Hepatocyte (in vitro differentiated cells): ENCODE measurements around the gene SCYGR4. TPM values are rescaled to one million over a fixed set of nuclear protein-coding genes. Genes with fewer than 3 reads are reported as not detected.

Experiments
- DNase-seq: peaks from one replicate; pipeline ENCODE4 v3.0.0-alpha.2; 2016; ENCODE audit warnings: low spot score
- H2AFZ ChIP-seq: fragments of 200-600 bp; sonication (generic); 2 replicates; pipeline ENCODE4 v1.6.0; 2016; ENCODE audit warnings: antibody characterized with exemption, mild to moderate bottlenecking
- H3K27ac ChIP-seq: fragments of 200-600 bp; sonication (generic); 2 replicates; pipeline ENCODE4 v1.5.1; 2016; ENCODE audit warnings: mild to moderate bottlenecking
- H3K27me3 ChIP-seq: fragments of 200-600 bp; sonication (generic); 2 replicates; pipeline ENCODE4 v1.6.1; 2016
- H3K36me3 ChIP-seq: fragments of 200-600 bp; sonication (generic); replicated peaks from 2 replicates; pipeline ENCODE4 v1.5.1; 2016; ENCODE audit warnings: low read depth; ENCODE audit not compliant: insufficient read depth
- H3K4me1 ChIP-seq: fragments of 200-600 bp; sonication (generic); 2 replicates; pipeline ENCODE4 v1.5.1; 2016; ENCODE audit warnings: mild to moderate bottlenecking, moderate library complexity; ENCODE audit not compliant: insufficient read depth
- H3K4me2 ChIP-seq: fragments of 200-600 bp; sonication (generic); 2 replicates; pipeline ENCODE4 v1.6.0; 2016
- H3K4me3 ChIP-seq: fragments of 200-600 bp; sonication (generic); 2 replicates; pipeline ENCODE4 v1.5.1; 2016; ENCODE audit warnings: mild to moderate bottlenecking
- H3K79me2 ChIP-seq: fragments of 200-600 bp; sonication (generic); 2 replicates; pipeline ENCODE4 v1.6.0; 2017; ENCODE audit warnings: mild to moderate bottlenecking
- H3K9me2 ChIP-seq: fragments of 200-600 bp; sonication (generic); replicated peaks from 2 replicates; pipeline ENCODE4 v1.6.0; 2017; ENCODE audit warnings: mild to moderate bottlenecking; ENCODE audit not compliant: insufficient read depth
- H3K9me3 ChIP-seq: fragments of 200-600 bp; sonication (generic); 2 replicates; pipeline ENCODE4 v1.5.1; 2016; ENCODE audit warnings: low read depth, mild to moderate bottlenecking
- H4K20me1 ChIP-seq: fragments of 200-600 bp; sonication (generic); 2 replicates; pipeline ENCODE4 v1.6.0; 2016; ENCODE audit warnings: mild to moderate bottlenecking; ENCODE audit not compliant: insufficient read depth, poor library complexity, severe bottlenecking
- EZH2 ChIP-seq: fragments of 200-600 bp; sonication (generic); IDR thresholded peaks from 2 replicates; pipeline ENCODE4 v1.6.1; 2016; ENCODE audit warnings: antibody characterized with exemption, mild to moderate bottlenecking, borderline replicate concordance
- EZH2phosphoT487 ChIP-seq: fragments of 200-600 bp; sonication (generic); IDR thresholded peaks from one replicate; pipeline ENCODE4 v1.6.1; 2018; ENCODE audit warnings: antibody characterized with exemption, mild to moderate bottlenecking, low read depth, moderate library complexity; ENCODE audit not compliant: unreplicated experiment, severe bottlenecking
- WGBS: methylation state at CpG from one replicate; pipeline ENCODE4 v1.1.6; 2016; ENCODE audit warnings: low lambda C conversion rate; ENCODE audit errors: missing lambda C conversion rate; 5-methylcytosine and 5-hydroxymethylcytosine counted together
- polyA plus RNA-seq: library from polyadenylated mRNA; unstranded; fragments of >200 nt; fragmentation: Nextera tagmentation; extraction: Ambion mirVana; gene quantifications from 2 replicates; pipeline ENCODE4 v1.2.1, GENCODE V29; 2016
- total RNA-seq: library from RNA; depleted of rRNA; stranded (reverse); fragments of >200 nt; gene quantifications from 2 replicates; pipeline ENCODE4 v1.2.3, GENCODE V29; 2014
- TF ChIP-seq, protein P1 (sequence below): fragments of 200-600 bp; sonication (generic); IDR thresholded peaks from 2 replicates; pipeline ENCODE4 v1.5.1; 2016; ENCODE audit warnings: antibody characterized with exemption, mild to moderate bottlenecking; ENCODE audit not compliant: poor library complexity

Gene SCYGR4
- total and polyA plus RNA-seq, 2 experiments from 2014 or later, result not detected

DNA sequence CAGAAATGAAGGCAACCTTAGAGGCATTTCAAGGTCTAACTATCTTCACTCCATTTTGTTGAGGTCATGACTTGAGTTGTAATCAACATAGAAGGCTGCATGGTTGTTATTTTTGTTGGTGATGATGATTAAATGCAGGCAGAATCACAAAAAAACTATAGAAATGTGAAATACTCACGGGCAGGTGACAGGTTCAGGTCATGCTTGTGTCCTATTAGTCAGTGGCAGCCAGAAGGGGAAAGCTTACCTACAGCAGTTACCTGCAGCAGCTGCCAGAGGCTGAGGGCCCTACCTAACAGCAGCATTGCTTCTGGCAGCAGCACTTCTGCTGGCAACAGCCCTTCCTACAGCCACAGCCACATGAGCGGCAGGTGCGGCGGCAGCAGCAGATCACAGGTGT, 3.1 kb upstream of the SCYGR4 start:
- Histone ChIP-seq H3K27me3 (no peaks in the 10 kb centered on the region), H3K4me1 (no peaks in the 10 kb centered on the region), H4K20me1 (no peaks in the 10 kb centered on the region), H3K9me2 (no peaks in the 10 kb centered on the region), H3K4me2 (no peak overlapping the region), H2AFZ (no peak overlapping the region), H3K4me3 (no peak overlapping the region), H3K9me3 (no peaks in the 10 kb centered on the region), H3K27ac (no peak overlapping the region), H3K79me2 (no peaks in the 10 kb centered on the region), H3K36me3 (no peaks in the 10 kb centered on the region)
- no peak for DNase-seq
- no peak for TF ChIP-seq EZH2
- TF ChIP-seq, protein P1, sequence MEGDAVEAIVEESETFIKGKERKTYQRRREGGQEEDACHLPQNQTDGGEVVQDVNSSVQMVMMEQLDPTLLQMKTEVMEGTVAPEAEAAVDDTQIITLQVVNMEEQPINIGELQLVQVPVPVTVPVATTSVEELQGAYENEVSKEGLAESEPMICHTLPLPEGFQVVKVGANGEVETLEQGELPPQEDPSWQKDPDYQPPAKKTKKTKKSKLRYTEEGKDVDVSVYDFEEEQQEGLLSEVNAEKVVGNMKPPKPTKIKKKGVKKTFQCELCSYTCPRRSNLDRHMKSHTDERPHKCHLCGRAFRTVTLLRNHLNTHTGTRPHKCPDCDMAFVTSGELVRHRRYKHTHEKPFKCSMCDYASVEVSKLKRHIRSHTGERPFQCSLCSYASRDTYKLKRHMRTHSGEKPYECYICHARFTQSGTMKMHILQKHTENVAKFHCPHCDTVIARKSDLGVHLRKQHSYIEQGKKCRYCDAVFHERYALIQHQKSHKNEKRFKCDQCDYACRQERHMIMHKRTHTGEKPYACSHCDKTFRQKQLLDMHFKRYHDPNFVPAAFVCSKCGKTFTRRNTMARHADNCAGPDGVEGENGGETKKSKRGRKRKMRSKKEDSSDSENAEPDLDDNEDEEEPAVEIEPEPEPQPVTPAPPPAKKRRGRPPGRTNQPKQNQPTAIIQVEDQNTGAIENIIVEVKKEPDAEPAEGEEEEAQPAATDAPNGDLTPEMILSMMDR, result no peak
- no peak for TF ChIP-seq EZH2phosphoT487
- 87% methylated on average over 4 of the region's 4 CpGs for WGBS

DNA sequence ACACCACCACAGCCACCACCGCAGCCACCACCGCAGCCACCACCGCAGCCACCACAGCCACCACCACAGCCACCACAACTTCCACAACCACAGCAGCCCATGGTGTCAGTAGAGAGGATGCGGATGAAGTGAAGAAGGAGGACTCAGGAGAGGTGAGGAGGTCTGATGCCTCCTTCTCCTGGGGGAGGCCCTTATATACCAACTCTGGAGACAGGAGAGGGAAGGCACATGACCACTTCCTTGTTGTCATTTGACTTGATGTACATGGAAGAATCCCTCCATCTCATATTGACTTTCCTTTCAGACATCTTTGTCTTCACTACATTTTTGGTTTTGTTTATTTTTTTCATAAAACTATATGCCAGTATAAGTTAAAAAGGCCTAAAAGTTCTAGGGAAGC, 2.6 kb upstream of the SCYGR4 start, which contains the start of gene SCYGR3:
SCYGR3 (minus strand) TSS at position 101 of the 400 bp plus-strand sequence; CDS start at position 101, 0 bp downstream.
- no peaks in the 10 kb centered on the region for H3K27me3 ChIP-seq
- TF ChIP-seq, protein P1, result no peak
- TF ChIP-seq EZH2 (no peak), EZH2phosphoT487 (no peak)
- H3K4me2 ChIP-seq, result no peak within 1 kb of the TSS
- H3K36me3 ChIP-seq, result no peaks in the 10 kb centered on the region
- no peak for DNase-seq
- no peaks in the 10 kb centered on the region for H3K79me2 ChIP-seq
- 100% methylated on average over 4 of the region's 4 CpGs for WGBS
- H3K9me3 ChIP-seq, result no peaks in the 10 kb centered on the region
- no peaks in the 10 kb centered on the region for H3K4me1 ChIP-seq
- no peak within 1 kb of the TSS for H3K27ac ChIP-seq
- H3K9me2 ChIP-seq, result no peaks in the 10 kb centered on the region
- no peaks in the 10 kb centered on the region for H4K20me1 ChIP-seq
- no peak within 1 kb of the TSS for H3K4me3 ChIP-seq
- no peak within 1 kb of the TSS for H2AFZ ChIP-seq

GRCh38 chr2:227615181-227615580, 2.1 kb upstream of the SCYGR4 start:
- Histone ChIP-seq H3K4me3 (no peak overlapping the region), H4K20me1 (no peaks in the 10 kb centered on the region), H3K9me3 (no peaks in the 10 kb centered on the region), H3K9me2 (no peaks in the 10 kb centered on the region), H3K36me3 (no peaks in the 10 kb centered on the region), H3K4me2 (no peak overlapping the region), H2AFZ (no peak overlapping the region), H3K27ac (no peak overlapping the region), H3K79me2 (no peaks in the 10 kb centered on the region), H3K27me3 (no peaks in the 10 kb centered on the region), H3K4me1 (no peaks in the 10 kb centered on the region)
- WGBS, result 83% methylated on average over 4 of the region's 4 CpGs
- no peak for DNase-seq
- TF ChIP-seq, protein P1, result no peak
- no peak for TF ChIP-seq EZH2
- no peak for TF ChIP-seq EZH2phosphoT487

- WGBS, result 73% methylated on average over 5 of the region's 5 CpGs
- H2AFZ ChIP-seq, result no peak overlapping the region
These were observed 1.4 kb upstream of the SCYGR4 start for GRCh38 chr2:227615906-227616305.

More at GRCh38 chr2:227615906-227616305, 1.4 kb upstream of the SCYGR4 start:
- Histone ChIP-seq H3K79me2 (no peaks in the 10 kb centered on the region), H3K4me3 (no peak overlapping the region), H3K9me3 (no peaks in the 10 kb centered on the region), H4K20me1 (no peaks in the 10 kb centered on the region), H3K27me3 (no peaks in the 10 kb centered on the region), H3K4me2 (no peak overlapping the region), H3K9me2 (no peaks in the 10 kb centered on the region), H3K4me1 (no peaks in the 10 kb centered on the region), H3K36me3 (no peaks in the 10 kb centered on the region), H3K27ac (no peak overlapping the region)
- no peak for TF ChIP-seq EZH2
- no peak for TF ChIP-seq EZH2phosphoT487
- TF ChIP-seq, protein P1, result no peak
- DNase-seq, result no peak
